Measurements from ENCODE around the gene ADAM12. TPM values are rescaled to one million over a fixed set of nuclear protein-coding genes. Genes with fewer than 3 reads are reported as not detected.

ADAM12 gene
- total RNA-seq, 3 donors from 2014 or later (not counting 1 experiment from before 2014, with no cell fraction given), result 1.6 to 1.9 (median 1.8) TPM

- Histone ChIP-seq H3K4me1 (ENCODE audit: control insufficient read depth, insufficient read depth, low read length) (no peaks in the 10 kb centered on the region), H3K36me3 (ENCODE audit: control insufficient read depth, insufficient read depth, low read length) (no peaks in the 10 kb centered on the region), H3K4me3 (ENCODE audit: low read length) (no peak overlapping the region), H3K27ac (ENCODE audit: low read length) (no peak overlapping the region), H3K27me3 (ENCODE audit: control insufficient read depth, insufficient read depth, low read length) (no peaks in the 10 kb centered on the region), H3K9me3 (ENCODE audit: control insufficient read depth, insufficient read depth, low read length) (no peaks in the 10 kb centered on the region)
- Mint-ChIP-seq H3K4me3 (no peak overlapping the region), H3K4me1 (no peaks in the 10 kb centered on the region), H3K9me3 (no peaks in the 10 kb centered on the region), H3K36me3 (no peaks in the 10 kb centered on the region), H3K27ac (no peak overlapping the region), H3K27me3 (ENCODE audit: low read depth in 2 of 2) (peaks cover 4 to 6% of the 10 kb centered on the region in 2 donors)
- TF ChIP-seq, protein P1, sequence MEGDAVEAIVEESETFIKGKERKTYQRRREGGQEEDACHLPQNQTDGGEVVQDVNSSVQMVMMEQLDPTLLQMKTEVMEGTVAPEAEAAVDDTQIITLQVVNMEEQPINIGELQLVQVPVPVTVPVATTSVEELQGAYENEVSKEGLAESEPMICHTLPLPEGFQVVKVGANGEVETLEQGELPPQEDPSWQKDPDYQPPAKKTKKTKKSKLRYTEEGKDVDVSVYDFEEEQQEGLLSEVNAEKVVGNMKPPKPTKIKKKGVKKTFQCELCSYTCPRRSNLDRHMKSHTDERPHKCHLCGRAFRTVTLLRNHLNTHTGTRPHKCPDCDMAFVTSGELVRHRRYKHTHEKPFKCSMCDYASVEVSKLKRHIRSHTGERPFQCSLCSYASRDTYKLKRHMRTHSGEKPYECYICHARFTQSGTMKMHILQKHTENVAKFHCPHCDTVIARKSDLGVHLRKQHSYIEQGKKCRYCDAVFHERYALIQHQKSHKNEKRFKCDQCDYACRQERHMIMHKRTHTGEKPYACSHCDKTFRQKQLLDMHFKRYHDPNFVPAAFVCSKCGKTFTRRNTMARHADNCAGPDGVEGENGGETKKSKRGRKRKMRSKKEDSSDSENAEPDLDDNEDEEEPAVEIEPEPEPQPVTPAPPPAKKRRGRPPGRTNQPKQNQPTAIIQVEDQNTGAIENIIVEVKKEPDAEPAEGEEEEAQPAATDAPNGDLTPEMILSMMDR (IDR thresholded peaks at IDR 0.05), result no peak
- intact Hi-C loops (cut with micrococcal nuclease), result no loop called here
- WGBS (ENCODE audit: insufficient coverage), result 91% methylated on average over 3 of the region's 3 CpGs
- no peak for ATAC-seq
- no peak for DNase-seq
These were observed 57.2 kb downstream of the ADAM12 start for GRCh38 chr10:126331101-126331500.

- TF ChIP-seq, protein P1 (IDR thresholded peaks at IDR 0.05), result no peak
- Mint-ChIP-seq H3K27me3 (ENCODE audit: low read depth in 2 of 2) (peaks cover 8 to 19% of the 10 kb centered on the region in 2 donors), H3K27ac (no peak overlapping the region), H3K36me3 (no peaks in the 10 kb centered on the region), H3K9me3 (no peaks in the 10 kb centered on the region), H3K4me3 (no peak overlapping the region), H3K4me1 (no peaks in the 10 kb centered on the region)
- 91% methylated on average over 6 of the region's 6 CpGs for WGBS (ENCODE audit: insufficient coverage)
- DNase-seq, result no peak
- ATAC-seq, result no peak
- intact Hi-C loops (cut with micrococcal nuclease), result no loop called here
- H3K36me3 ChIP-seq (ENCODE audit: control insufficient read depth, insufficient read depth, low read length), result no peaks in the 10 kb centered on the region
- no peaks in the 10 kb centered on the region for H3K4me1 ChIP-seq (ENCODE audit: control insufficient read depth, insufficient read depth, low read length)
- no peaks in the 10 kb centered on the region for H3K9me3 ChIP-seq (ENCODE audit: control insufficient read depth, insufficient read depth, low read length)
- H3K27me3 ChIP-seq (ENCODE audit: control insufficient read depth, insufficient read depth, low read length), result no peaks in the 10 kb centered on the region
- no peak overlapping the region for H3K4me3 ChIP-seq (ENCODE audit: low read length)
- H3K27ac ChIP-seq (ENCODE audit: low read length), result no peak overlapping the region
These were observed 63.5 kb downstream of the ADAM12 start for GRCh38 chr10:126324826-126325225.

DNA sequence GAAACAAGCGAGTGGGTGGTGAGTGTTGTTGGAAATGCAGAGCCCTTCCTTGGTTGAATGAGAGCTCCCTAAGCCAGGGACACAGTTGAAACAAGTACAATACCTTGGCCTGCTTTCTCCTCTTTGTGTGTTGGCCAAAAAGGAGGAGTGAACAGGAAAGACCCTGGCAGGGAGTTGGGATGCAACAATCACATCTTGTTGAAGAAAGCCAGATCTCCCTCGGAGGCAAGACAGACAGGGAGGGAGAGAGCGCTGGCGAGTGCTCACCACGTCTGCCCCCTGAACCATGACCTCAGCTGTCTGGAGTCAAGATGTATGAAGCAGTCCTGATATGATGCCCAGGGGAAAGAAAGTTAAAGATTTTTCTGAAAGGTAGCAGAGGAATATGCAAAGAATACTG, 66.8 kb downstream of the ADAM12 start:
- TF ChIP-seq, protein P1 (IDR thresholded peaks at IDR 0.05), result no peak
- H3K4me3 ChIP-seq (ENCODE audit: low read length), result no peak overlapping the region
- intact Hi-C loops (cut with micrococcal nuclease), result no loop called here
- Mint-ChIP-seq H3K36me3 (no peaks in the 10 kb centered on the region), H3K27ac (no peak overlapping the region), H3K4me1 (no peaks in the 10 kb centered on the region), H3K27me3 (ENCODE audit: low read depth in 2 of 2) (peaks cover 4 to 14% of the 10 kb centered on the region in 2 donors), H3K4me3 (no peak overlapping the region), H3K9me3 (no peaks in the 10 kb centered on the region)
- DNase-seq (no peak), ATAC-seq (no peak)
- 89% methylated on average over 5 of the region's 5 CpGs for WGBS (ENCODE audit: insufficient coverage)
- no peaks in the 10 kb centered on the region for H3K27me3 ChIP-seq (ENCODE audit: control insufficient read depth, insufficient read depth, low read length)
- H3K36me3 ChIP-seq (ENCODE audit: control insufficient read depth, insufficient read depth, low read length), result no peaks in the 10 kb centered on the region
- H3K4me1 ChIP-seq (ENCODE audit: control insufficient read depth, insufficient read depth, low read length), result no peaks in the 10 kb centered on the region
- no peak overlapping the region for H3K27ac ChIP-seq (ENCODE audit: low read length)
- no peaks in the 10 kb centered on the region for H3K9me3 ChIP-seq (ENCODE audit: control insufficient read depth, insufficient read depth, low read length)

DNA sequence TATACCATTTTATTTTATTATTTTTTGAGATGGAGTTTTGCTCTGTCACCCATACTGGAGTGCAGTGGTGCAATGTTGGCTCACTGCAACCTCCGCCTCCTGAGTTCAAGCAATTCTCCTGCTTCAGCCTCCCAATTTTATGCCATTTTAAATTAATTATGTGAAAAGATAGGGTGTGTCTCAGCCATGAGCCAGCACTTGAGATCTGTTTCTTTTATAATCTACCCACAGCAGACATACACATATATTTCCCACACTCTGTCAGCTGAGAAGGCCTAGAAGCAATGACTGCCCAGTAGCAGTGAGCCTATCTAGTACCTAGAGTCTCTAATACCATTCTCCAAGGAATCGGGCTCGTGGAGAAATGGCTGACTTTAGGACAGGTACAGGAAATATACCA, 70.5 kb downstream of the ADAM12 start:
- peaks cover 0 to 6% of the 10 kb centered on the region in 2 donors for H3K27me3 Mint-ChIP-seq (ENCODE audit: low read depth in 2 of 2)
- H3K9me3 Mint-ChIP-seq, result no peaks in the 10 kb centered on the region
- H3K27me3 ChIP-seq (ENCODE audit: control insufficient read depth, insufficient read depth, low read length), result no peaks in the 10 kb centered on the region
- no peaks in the 10 kb centered on the region for H3K36me3 ChIP-seq (ENCODE audit: control insufficient read depth, insufficient read depth, low read length)
- ATAC-seq (no peak), DNase-seq (no peak)
- H3K4me3 ChIP-seq (ENCODE audit: low read length), result no peak overlapping the region
- H3K27ac Mint-ChIP-seq, result no peak overlapping the region
- H3K9me3 ChIP-seq (ENCODE audit: control insufficient read depth, insufficient read depth, low read length), result no peaks in the 10 kb centered on the region
- no peaks in the 10 kb centered on the region for H3K36me3 Mint-ChIP-seq
- no peaks in the 10 kb centered on the region for H3K4me1 ChIP-seq (ENCODE audit: control insufficient read depth, insufficient read depth, low read length)
- intact Hi-C loops (cut with micrococcal nuclease), result no loop called here
- H3K4me3 Mint-ChIP-seq, result no peak overlapping the region
- 72% methylated on average over 2 of the region's 3 CpGs for WGBS (ENCODE audit: insufficient coverage)
- TF ChIP-seq, protein P1 (IDR thresholded peaks at IDR 0.05), result no peak
- no peaks in the 10 kb centered on the region for H3K4me1 Mint-ChIP-seq
- H3K27ac ChIP-seq (ENCODE audit: low read length), result no peak overlapping the region
